T47D (cell line): ENCODE results near the gene PTPN4.
A peak's percentile ranks its signal among the peaks of the same experiment; 100 is the strongest.

Source experiments
- DNase-seq, 2 experiments: peaks; one replicate each; pipeline versions ENCODE4 v3.0.0 to v3.0.0-alpha.2; 2011 to 2012; ENCODE audit warnings: low read depth in 1 of 2, low spot score in 1 of 2
- JUND ChIP-seq: IDR thresholded peaks from 2 replicates; pipeline ENCODE4 v1.6.1; 2012; ENCODE audit warnings: low read depth
- in situ Hi-C: cut with HindIII; loops from 2 replicates; pipeline ENCODE4 v1.10.0; 2016; ENCODE audit warnings: low sequenced_read_pairs, low pct_unique_long_range_greater_than_20kb

Gene PTPN4

GRCh38 chr2:119836455-119837142, 76.9 kb downstream of the PTPN4 start:
- in situ Hi-C loops: no loop called here
- TF ChIP-seq JUND: no peak
- no peak for DNase-seq

- in situ Hi-C loops: no loop called here
- TF ChIP-seq JUND: no peak
- no peak for DNase-seq
Measured at GRCh38 chr2:119837350-119837749, 77.6 kb downstream of the PTPN4 start.

GRCh38 chr2:119837759-119838158, 78.0 kb downstream of the PTPN4 start:
- DNase-seq: no peak
- TF ChIP-seq JUND: no peak
- in situ Hi-C loops: no loop called here

- no peak for TF ChIP-seq JUND
- DNase-seq: no peak
- in situ Hi-C loops: no loop called here
Measured at GRCh38 chr2:119838179-119838578, 78.5 kb downstream of the PTPN4 start.

GRCh38 chr2:119841550-119841949, 81.8 kb downstream of the PTPN4 start:
- in situ Hi-C loops: no loop called here
- no peak for TF ChIP-seq JUND
- no peak for DNase-seq

- no peak for TF ChIP-seq JUND
- in situ Hi-C loops: no loop called here
- DNase-seq: peak in 1 of 2 experiments; percentile 53
Measured at GRCh38 chr2:119846021-119846420, 86.3 kb downstream of the PTPN4 start.

- in situ Hi-C loops: no loop called here
- TF ChIP-seq JUND: no peak
- DNase-seq: no peak
Measured at GRCh38 chr2:119849838-119850565, 90.3 kb downstream of the PTPN4 start.

GRCh38 chr2:119852214-119852613, 92.5 kb downstream of the PTPN4 start:
- no peak for TF ChIP-seq JUND
- DNase-seq: no peak
- in situ Hi-C loops: no loop called here

GRCh38 chr2:119853777-119854399, 94.2 kb downstream of the PTPN4 start:
- no peak for DNase-seq
- no peak for TF ChIP-seq JUND
- in situ Hi-C loops: no loop called here

GRCh38 chr2:119856469-119856901, 96.8 kb downstream of the PTPN4 start:
- no peak for DNase-seq
- TF ChIP-seq JUND: no peak
- in situ Hi-C loops: no loop called here

GRCh38 chr2:119857742-119858141, 98.0 kb downstream of the PTPN4 start:
- in situ Hi-C loops: no loop called here
- DNase-seq: no peak
- TF ChIP-seq JUND: no peak

- no peak for DNase-seq
- no peak for TF ChIP-seq JUND
- in situ Hi-C loops: no loop called here
Measured at GRCh38 chr2:119859528-119859927, 99.8 kb downstream of the PTPN4 start.

- DNase-seq: no peak
- TF ChIP-seq JUND: no peak
- in situ Hi-C loops: no loop called here
Measured at GRCh38 chr2:119860924-119861323, 101.2 kb downstream of the PTPN4 start.
